ENCODE data around the gene CRYBB1. TPM values are rescaled to one million over a fixed set of nuclear protein-coding genes. Genes with fewer than 3 reads are reported as not detected.

Gene CRYBB1
- total RNA-seq, 4 donors from 2014 or later: 0.40 TPM; not detected in 3

DNA sequence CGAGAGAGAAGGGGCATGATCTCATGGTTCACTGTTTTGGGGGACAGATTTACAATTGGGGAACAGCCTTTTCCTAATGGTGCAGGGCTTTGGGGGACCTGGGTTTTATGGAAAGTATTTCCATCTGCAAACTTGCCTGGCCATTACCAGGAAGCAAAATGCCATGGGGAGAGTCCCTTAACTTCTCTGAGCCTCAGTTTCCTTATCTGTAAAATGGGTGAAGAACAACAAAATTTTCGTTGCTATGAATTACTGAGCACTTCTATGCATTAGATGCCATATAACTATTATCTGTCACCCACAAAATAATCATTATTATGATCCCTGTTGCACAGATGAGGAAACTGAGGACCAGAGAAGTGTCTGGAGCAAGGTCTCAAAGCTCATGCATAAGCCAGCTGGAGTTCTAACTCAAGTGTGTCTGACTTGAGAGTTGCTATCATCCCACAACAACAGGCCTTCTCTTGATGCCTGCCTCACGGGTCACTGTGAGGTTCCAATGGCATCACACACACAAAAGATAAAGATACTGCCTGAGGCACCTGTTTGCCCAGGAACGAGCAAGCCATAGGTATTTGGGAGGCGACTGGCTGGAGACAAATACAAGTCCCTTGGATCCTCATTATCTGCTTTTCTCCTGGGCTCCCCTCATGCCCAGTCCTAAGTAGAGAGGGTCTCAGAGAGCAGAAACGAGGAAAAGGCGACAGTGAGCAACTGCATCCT lies 43.7 kb downstream of the CRYBB1 start:
- no peaks in the 10 kb centered on the region for H3K36me3 ChIP-seq
- H3K27me3 ChIP-seq: no peaks in the 10 kb centered on the region
- WGBS, 2 donors (ENCODE audit: low coverage in 1 of 2): 69 to 72% methylated on average over 3 to 5 of the region's 7 CpGs
- TF ChIP-seq EP300 (IDR thresholded peaks at IDR 0.05): no peak
- no peak for TF ChIP-seq POLR2A (IDR thresholded peaks at IDR 0.05)
- TF ChIP-seq POLR2AphosphoS5 (IDR thresholded peaks at IDR 0.05): no peak
- TF ChIP-seq, protein P1, sequence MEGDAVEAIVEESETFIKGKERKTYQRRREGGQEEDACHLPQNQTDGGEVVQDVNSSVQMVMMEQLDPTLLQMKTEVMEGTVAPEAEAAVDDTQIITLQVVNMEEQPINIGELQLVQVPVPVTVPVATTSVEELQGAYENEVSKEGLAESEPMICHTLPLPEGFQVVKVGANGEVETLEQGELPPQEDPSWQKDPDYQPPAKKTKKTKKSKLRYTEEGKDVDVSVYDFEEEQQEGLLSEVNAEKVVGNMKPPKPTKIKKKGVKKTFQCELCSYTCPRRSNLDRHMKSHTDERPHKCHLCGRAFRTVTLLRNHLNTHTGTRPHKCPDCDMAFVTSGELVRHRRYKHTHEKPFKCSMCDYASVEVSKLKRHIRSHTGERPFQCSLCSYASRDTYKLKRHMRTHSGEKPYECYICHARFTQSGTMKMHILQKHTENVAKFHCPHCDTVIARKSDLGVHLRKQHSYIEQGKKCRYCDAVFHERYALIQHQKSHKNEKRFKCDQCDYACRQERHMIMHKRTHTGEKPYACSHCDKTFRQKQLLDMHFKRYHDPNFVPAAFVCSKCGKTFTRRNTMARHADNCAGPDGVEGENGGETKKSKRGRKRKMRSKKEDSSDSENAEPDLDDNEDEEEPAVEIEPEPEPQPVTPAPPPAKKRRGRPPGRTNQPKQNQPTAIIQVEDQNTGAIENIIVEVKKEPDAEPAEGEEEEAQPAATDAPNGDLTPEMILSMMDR (IDR thresholded peaks at IDR 0.05): no peak
- no peak overlapping the region for H3K4me3 ChIP-seq
- no peaks in the 10 kb centered on the region for H3K9me3 ChIP-seq
- no peaks in the 10 kb centered on the region for H3K4me1 ChIP-seq
- no peak overlapping the region for H3K27ac ChIP-seq
- ATAC-seq: no peak

DNA sequence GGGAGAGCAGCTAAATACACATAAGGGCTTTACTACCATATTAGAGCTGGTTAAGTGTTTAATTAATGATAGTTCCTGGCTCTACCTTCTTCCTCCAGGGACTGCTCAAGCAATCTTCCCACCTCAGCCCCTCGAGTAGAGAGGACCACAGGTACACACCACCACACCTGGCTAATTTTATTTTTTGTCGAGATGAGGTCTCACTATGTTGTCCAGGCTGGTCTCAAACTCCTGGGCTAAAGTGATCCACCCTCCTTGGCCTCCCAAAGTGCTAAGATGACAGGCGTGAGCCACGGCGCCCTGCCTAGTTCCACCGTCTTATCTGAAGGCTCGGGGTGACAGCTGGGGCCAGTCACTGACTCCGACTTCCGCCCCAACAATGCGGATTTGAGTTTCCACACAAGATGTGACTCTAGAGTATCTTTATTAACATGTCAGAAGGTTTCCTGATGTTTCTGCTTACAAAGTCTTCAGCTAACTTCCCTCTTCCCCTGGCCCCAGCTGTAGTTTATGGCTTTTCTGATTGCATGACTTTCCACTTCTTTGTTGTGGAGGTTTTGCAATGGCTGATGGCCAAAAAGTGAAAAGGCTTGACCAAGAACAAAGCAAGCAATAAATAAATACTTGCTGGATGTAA lies 44.7 kb downstream of the CRYBB1 start:
- TF ChIP-seq EP300 (IDR thresholded peaks at IDR 0.05) (no peak), POLR2AphosphoS5 (IDR thresholded peaks at IDR 0.05) (no peak), POLR2A (IDR thresholded peaks at IDR 0.05) (no peak)
- H3K36me3 ChIP-seq: no peaks in the 10 kb centered on the region
- no peaks in the 10 kb centered on the region for H3K9me3 ChIP-seq
- peak overlapping the region in 2 of 4 donors; percentile 19 to 24 for H3K27ac ChIP-seq
- 64% methylated on average over 10 of the region's 10 CpGs; no CpG with 5 or more reads in 1 of the 2 donors for WGBS, 2 donors (ENCODE audit: low coverage in 1 of 2)
- no peak overlapping the region for H3K4me3 ChIP-seq
- ATAC-seq: peak; percentile 43
- no peaks in the 10 kb centered on the region for H3K4me1 ChIP-seq
- H3K27me3 ChIP-seq: no peaks in the 10 kb centered on the region

DNA sequence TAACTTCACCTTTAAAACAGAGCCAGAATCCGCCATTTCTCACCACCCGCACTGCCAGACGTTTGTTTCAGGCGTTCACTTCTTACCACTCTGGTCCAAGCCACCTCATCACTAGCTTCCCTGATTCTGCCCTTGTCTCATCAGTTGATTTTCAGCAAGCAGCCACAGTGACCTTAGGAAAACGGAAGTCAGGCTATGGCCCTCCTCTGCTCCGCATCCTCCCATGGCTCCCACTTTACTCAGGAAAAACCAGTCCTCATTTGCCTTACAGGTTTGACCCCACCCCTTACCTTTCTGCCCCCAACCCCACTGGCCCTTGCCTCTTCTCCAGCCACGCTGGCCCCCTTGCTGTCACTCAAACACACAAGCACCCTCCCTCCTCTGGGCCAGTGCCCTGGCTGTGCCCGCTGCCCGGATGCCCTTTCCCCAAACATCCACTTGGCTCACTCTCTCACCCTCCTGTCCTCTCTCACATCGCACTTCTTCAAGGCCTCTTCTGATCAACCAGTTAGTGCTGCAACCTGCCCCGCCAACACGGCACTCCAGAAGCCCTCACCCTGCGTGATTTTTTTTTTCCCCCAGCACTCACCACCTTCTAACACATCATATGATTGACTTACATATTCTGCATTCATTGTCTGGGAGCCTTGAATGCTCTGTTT lies 46.8 kb downstream of the CRYBB1 start:
- Histone ChIP-seq H3K27me3 (no peaks in the 10 kb centered on the region), H3K36me3 (no peaks in the 10 kb centered on the region), H3K4me3 (no peak overlapping the region), H3K9me3 (no peaks in the 10 kb centered on the region), H3K4me1 (no peaks in the 10 kb centered on the region), H3K27ac (no peak overlapping the region)
- WGBS, 2 donors (ENCODE audit: low coverage in 1 of 2): 85 to 86% methylated on average over 10 to 13 of the region's 13 CpGs
- TF ChIP-seq EP300 (IDR thresholded peaks at IDR 0.05): no peak
- TF ChIP-seq POLR2A (IDR thresholded peaks at IDR 0.05): no peak
- TF ChIP-seq, protein P1 (IDR thresholded peaks at IDR 0.05): no peak
- no peak for TF ChIP-seq POLR2AphosphoS5 (IDR thresholded peaks at IDR 0.05)
- ATAC-seq: no peak

DNA sequence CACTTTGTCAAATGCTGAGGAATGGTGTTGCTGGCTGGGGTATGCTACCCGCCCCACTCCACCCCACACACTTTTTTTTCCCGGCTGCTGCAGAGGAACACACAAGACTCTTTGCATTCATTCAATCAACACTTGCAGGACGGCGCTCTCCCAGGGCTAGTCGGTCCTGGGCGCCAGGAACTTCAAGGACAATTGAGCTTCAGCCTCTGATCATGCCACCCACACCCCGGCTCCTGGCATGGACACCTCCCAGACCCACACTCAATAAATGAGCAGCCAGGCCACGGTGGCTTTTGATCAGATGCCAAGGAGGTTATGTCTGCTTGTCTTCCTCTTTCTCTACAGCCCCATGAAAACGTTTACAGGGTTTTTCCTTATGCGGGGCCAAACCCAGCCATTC lies 47.7 kb downstream of the CRYBB1 start:
- Histone ChIP-seq H3K4me1 (no peaks in the 10 kb centered on the region), H3K9me3 (no peaks in the 10 kb centered on the region), H3K27ac (no peak overlapping the region), H3K4me3 (no peak overlapping the region), H3K36me3 (peaks cover 0 to 2% of the 10 kb centered on the region in 2 donors), H3K27me3 (no peaks in the 10 kb centered on the region)
- WGBS, 2 donors (ENCODE audit: low coverage in 1 of 2): 50 to 51% methylated on average over 6 to 7 of the region's 10 CpGs
- TF ChIP-seq POLR2A (IDR thresholded peaks at IDR 0.05): no peak
- TF ChIP-seq POLR2AphosphoS5 (IDR thresholded peaks at IDR 0.05): no peak
- TF ChIP-seq, protein P1 (IDR thresholded peaks at IDR 0.05): no peak
- no peak for TF ChIP-seq EP300 (IDR thresholded peaks at IDR 0.05)
- ATAC-seq: no peak

DNA sequence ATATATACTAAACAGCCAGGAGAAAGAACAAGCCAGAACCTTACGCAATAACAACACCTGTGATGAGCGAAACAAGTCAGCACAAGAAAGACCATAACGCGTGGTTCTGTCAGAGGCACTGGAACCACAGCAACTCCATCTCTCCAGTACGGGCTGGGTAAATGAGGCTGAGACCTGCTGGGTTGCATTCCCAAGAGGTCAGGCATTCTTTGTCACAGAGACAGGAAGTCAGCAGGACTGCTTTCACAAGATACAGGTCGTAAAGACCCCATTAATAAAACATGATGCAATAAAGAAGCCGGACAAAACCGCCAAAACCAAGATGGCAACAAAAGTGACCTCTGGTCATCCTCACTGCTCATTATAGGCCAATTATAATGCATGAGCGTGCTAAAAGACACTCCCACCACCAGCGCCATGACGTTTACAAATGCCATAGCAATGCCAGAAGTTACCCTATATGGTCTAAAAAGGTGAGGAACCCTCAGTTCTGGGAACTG lies 49.6 kb downstream of the CRYBB1 start:
- no peaks in the 10 kb centered on the region for H3K9me3 ChIP-seq
- H3K27ac ChIP-seq: no peak overlapping the region
- ATAC-seq: no peak
- WGBS, 2 donors (ENCODE audit: low coverage in 1 of 2): 54 to 79% methylated on average over 6 to 11 of the region's 11 CpGs
- no peaks in the 10 kb centered on the region for H3K27me3 ChIP-seq
- H3K36me3 ChIP-seq: peaks cover 0 to 10% of the 10 kb centered on the region in 2 donors
- no peak overlapping the region for H3K4me3 ChIP-seq
- H3K4me1 ChIP-seq: no peaks in the 10 kb centered on the region
- TF ChIP-seq EP300 (IDR thresholded peaks at IDR 0.05) (no peak), POLR2AphosphoS5 (IDR thresholded peaks at IDR 0.05) (no peak), POLR2A (IDR thresholded peaks at IDR 0.05) (no peak)
- TF ChIP-seq, protein P1 (IDR thresholded peaks at IDR 0.05): no peak
